H1 (cell line): ENCODE measurements around the gene KIF26A. TPM values are rescaled to one million over a fixed set of nuclear protein-coding genes. Genes with fewer than 3 reads are reported as not detected.

Experiments
- CTCF ChIA-PET: fragments of 300-600 bp; sonication (Branson Sonifier 250); formaldehyde crosslinking; loops from one replicate; lab custom pipeline; 2021; ENCODE audit not compliant: partially characterized antibody; lab: Charles Lee
- POLR2A ChIA-PET: fragments of 300-600 bp; sonication (Branson Sonifier 250); formaldehyde crosslinking; loops from one replicate; lab custom pipeline; 2021; ENCODE audit warnings: inconsistent platforms; ENCODE audit not compliant: partially characterized antibody; lab: Charles Lee
- DNase-seq, 2 experiments: peaks; one replicate each; pipeline versions ENCODE4 v3.0.0 to v3.0.0-alpha.2; 2010 to 2022; ENCODE audit warnings: low spot score in 2 of 2, low read depth in 1 of 2, mixed read lengths in 1 of 2
- FAIRE-seq: peaks from 2 replicates; lab custom pipeline; 2011; peaks lifted over from hg19 to GRCh38; lab: Jason Lieb, UNC
- H2AFZ ChIP-seq: 2 replicates; pipeline ENCODE4 v1.8.1; 2012; ENCODE audit warnings: low read length, inconsistent platforms
- H2AK5ac ChIP-seq: 2 replicates; pipeline ENCODE4 v1.6.1; 2013; ENCODE audit warnings: low read depth, low read length
- H2BK120ac ChIP-seq: replicated peaks from 2 replicates; pipeline ENCODE3; 2013; ENCODE audit warnings: low read depth, low read length, inconsistent platforms
- H2BK12ac ChIP-seq: 2 replicates; pipeline ENCODE4 v1.6.1; 2013; ENCODE audit warnings: low read depth, low read length
- H2BK15ac ChIP-seq: 2 replicates; pipeline ENCODE4 v1.6.1; 2013; ENCODE audit warnings: low read length
- H2BK20ac ChIP-seq: 2 replicates; pipeline ENCODE4 v1.6.1; 2013; ENCODE audit warnings: low read length
- H2BK5ac ChIP-seq: 2 replicates; pipeline ENCODE4 v1.6.1; 2013; ENCODE audit warnings: low read depth, low read length
- H3K14ac ChIP-seq: 2 replicates; pipeline ENCODE4 v1.6.1; 2013; ENCODE audit warnings: inconsistent platforms; ENCODE audit not compliant: insufficient read length
- H3K18ac ChIP-seq: 2 replicates; pipeline ENCODE4 v1.6.1; 2013; ENCODE audit warnings: low read length; ENCODE audit errors: extremely low read depth
- H3K23ac ChIP-seq: 2 replicates; pipeline ENCODE4 v1.6.1; 2013; ENCODE audit warnings: inconsistent platforms; ENCODE audit not compliant: insufficient read length
- H3K23me2 ChIP-seq: 2 replicates; pipeline ENCODE4 v1.6.1; 2013; ENCODE audit warnings: low read depth, low read length
- H3K27ac ChIP-seq: 2 replicates; pipeline ENCODE4 v1.6.1; 2011; ENCODE audit warnings: low read depth, low read length, inconsistent platforms
- H3K27me3 ChIP-seq, 4 experiments: replicated peaks in 1 of 4; 1 replicate in 1 of 4; 2 replicates in 3 of 4; pipeline versions ENCODE4 v1.6.1 to v1.8.1; 2011 to 2013; ENCODE audit warnings: low read length in 3 of 4, mild to moderate bottlenecking in 3 of 4, inconsistent platforms in 2 of 4, mixed read lengths in 2 of 4, moderate library complexity in 1 of 4; ENCODE audit not compliant: control insufficient read depth in 3 of 4, insufficient read depth in 3 of 4; ENCODE audit errors: extremely low read depth in 1 of 4
- H3K36me3 ChIP-seq, 4 experiments: 2 replicates each; pipeline versions ENCODE4 v1.6.1 to v1.8.1; 2011 to 2013; ENCODE audit warnings: mild to moderate bottlenecking in 4 of 4, low read length in 3 of 4, moderate library complexity in 2 of 4, control low read depth in 1 of 4, inconsistent platforms in 1 of 4; ENCODE audit not compliant: insufficient read depth in 4 of 4, control insufficient read depth in 2 of 4
- H3K4ac ChIP-seq: replicated peaks from 2 replicates; pipeline ENCODE3; 2013; ENCODE audit warnings: low read length, low read depth, mixed read lengths, inconsistent platforms; ENCODE audit not compliant: insufficient read length
- H3K4me1 ChIP-seq, 4 experiments: replicated peaks in 1 of 4; 1 replicate in 1 of 4; 2 replicates in 3 of 4; pipeline versions ENCODE4 v1.6.1 to v1.8.1; 2011 to 2013; ENCODE audit warnings: low read length in 3 of 4, inconsistent platforms in 2 of 4, mixed read lengths in 1 of 4; ENCODE audit not compliant: insufficient read depth in 4 of 4, control insufficient read depth in 3 of 4
- H3K4me2 ChIP-seq, 2 experiments: 2 replicates each; pipeline versions ENCODE4 v1.6.1 to v1.8.1; 2011 to 2013; ENCODE audit warnings: low read depth in 2 of 2, low read length in 2 of 2, control low read depth in 1 of 2, inconsistent platforms in 1 of 2, mild to moderate bottlenecking in 1 of 2; ENCODE audit not compliant: insufficient read depth in 1 of 2
- H3K4me3 ChIP-seq, 4 experiments: fragments of 200-600, 300-600 bp in 1 of 4; sonication (generic), shearing (Covaris generic), sonication (Bioruptor Twin) in 1 of 4; 2 replicates each; pipeline versions ENCODE4 v1.5.1 to v1.8.1; 2011 to 2016; ENCODE audit warnings: low read length in 4 of 4, low read depth in 3 of 4, control low read depth in 2 of 4, inconsistent platforms in 2 of 4, mild to moderate bottlenecking in 2 of 4, mixed read lengths in 1 of 4, moderate library complexity in 1 of 4; ENCODE audit not compliant: insufficient read depth in 2 of 4; ENCODE audit errors: extremely low read depth in 1 of 4
- H3K56ac ChIP-seq: replicated peaks from 2 replicates; pipeline ENCODE3; 2013; ENCODE audit warnings: low read depth, mild to moderate bottlenecking, mixed read lengths, low read length, inconsistent platforms; ENCODE audit not compliant: insufficient read length
- H3K79me1 ChIP-seq: 2 replicates; pipeline ENCODE4 v1.6.1; 2013; ENCODE audit warnings: low read depth, low read length, control low read depth
- H3K79me2 ChIP-seq, 2 experiments: 2 replicates each; pipeline versions ENCODE4 v1.6.1 to v1.8.1; 2012 to 2013; ENCODE audit warnings: low read length in 2 of 2, mild to moderate bottlenecking in 2 of 2, inconsistent platforms in 1 of 2; ENCODE audit not compliant: insufficient read depth in 2 of 2, control insufficient read depth in 1 of 2
- H3K9ac ChIP-seq, 4 experiments: replicated peaks in 1 of 4; 1 replicate in 1 of 4; 2 replicates in 3 of 4; pipeline versions ENCODE4 v1.6.1 to v1.8.1; 2011 to 2013; ENCODE audit warnings: low read depth in 3 of 4, low read length in 3 of 4, control low read depth in 2 of 4, mild to moderate bottlenecking in 2 of 4, moderate library complexity in 2 of 4, inconsistent platforms in 1 of 4; ENCODE audit errors: extremely low read depth in 1 of 4
- H3K9me3 ChIP-seq, 2 experiments: 2 replicates each; pipeline versions ENCODE4 v1.6.1 to v1.8.1; 2012 to 2013; ENCODE audit warnings: mild to moderate bottlenecking in 2 of 2, moderate library complexity in 2 of 2, control low read depth in 1 of 2, inconsistent platforms in 1 of 2, low read depth in 1 of 2, low read length in 1 of 2, mixed read lengths in 1 of 2; ENCODE audit not compliant: insufficient read depth in 2 of 2
- H4K20me1 ChIP-seq, 2 experiments: replicated peaks in 1 of 2; 2 replicates each; pipeline versions ENCODE3 to v1.8.1; 2011 to 2013; ENCODE audit warnings: inconsistent platforms in 2 of 2, low read length in 2 of 2, mild to moderate bottlenecking in 1 of 2; ENCODE audit not compliant: insufficient read depth in 2 of 2, control insufficient read depth in 1 of 2
- H4K5ac ChIP-seq: 2 replicates; pipeline ENCODE4 v1.6.1; 2013; ENCODE audit warnings: low read length, low read depth, mixed read lengths, inconsistent platforms; ENCODE audit not compliant: insufficient read length
- H4K8ac ChIP-seq: 2 replicates; pipeline ENCODE4 v1.8.0; 2013; ENCODE audit warnings: mild to moderate bottlenecking, moderate library complexity, low read length, inconsistent platforms; ENCODE audit not compliant: insufficient read depth; ENCODE audit errors: extremely low read depth
- H4K91ac ChIP-seq: replicated peaks from 2 replicates; pipeline ENCODE3; 2013; ENCODE audit warnings: low read length, mixed read lengths, inconsistent platforms; ENCODE audit not compliant: insufficient read length
- CTCF ChIP-seq, 3 experiments: IDR thresholded peaks; 1 replicate in 2 of 3; 2 replicates in 1 of 3; pipeline versions ENCODE4 v1.5.1 to v1.6.1; 2011; ENCODE audit warnings: low read length in 3 of 3, mild to moderate bottlenecking in 3 of 3, inconsistent platforms in 2 of 3, low read depth in 1 of 3, moderate library complexity in 1 of 3; ENCODE audit not compliant: insufficient read depth in 1 of 3; ENCODE audit errors: control extremely low read depth in 1 of 3
- EGR1 ChIP-seq: IDR thresholded peaks from 2 replicates; pipeline ENCODE4 v1.6.1; 2011; ENCODE audit warnings: low read depth, low read length, borderline replicate concordance
- EP300 ChIP-seq, 2 experiments: IDR thresholded peaks; 1 replicate in 1 of 2; 2 replicates in 1 of 2; pipeline ENCODE4 v1.6.1; 2011 to 2012; ENCODE audit warnings: low read depth in 2 of 2, low read length in 2 of 2, mild to moderate bottlenecking in 2 of 2, borderline replicate concordance in 1 of 2, inconsistent platforms in 1 of 2, moderate library complexity in 1 of 2
- GTF2F1 ChIP-seq: IDR thresholded peaks from 2 replicates; pipeline ENCODE4 v1.6.1; 2012; ENCODE audit warnings: low read depth, low read length, improper control_type of control experiment, borderline replicate concordance
- MAX ChIP-seq: IDR thresholded peaks from 2 replicates; pipeline ENCODE4 v1.6.1; 2012; ENCODE audit warnings: inconsistent platforms
- RFX5 ChIP-seq: IDR thresholded peaks from 2 replicates; pipeline ENCODE4 v1.6.1; 2011; ENCODE audit warnings: low read depth, low read length, improper control_type of control experiment, borderline replicate concordance
- SIRT6 ChIP-seq: IDR thresholded peaks from one replicate; pipeline ENCODE4 v1.7.1; 2012; ENCODE audit warnings: low read length, inconsistent platforms
- SP1 ChIP-seq: IDR thresholded peaks from 2 replicates; pipeline ENCODE4 v1.6.1; 2011; ENCODE audit warnings: low read depth, low read length
- TAF1 ChIP-seq: IDR thresholded peaks from 2 replicates; pipeline ENCODE4 v1.6.1; 2011; ENCODE audit warnings: mild to moderate bottlenecking, low read depth, low read length
- WGBS, 2 experiments: shearing (Covaris generic) in 1 of 2; methylation state at CpG; one replicate each; pipeline versions ENCODE4 v1.1.6 to v1.1.7; 2013 to 2015; ENCODE audit warnings: low lambda C conversion rate in 2 of 2, mixed read lengths in 2 of 2, inconsistent platforms in 1 of 2, low coverage in 1 of 2, missing lambda C conversion rate in 1 of 2; ENCODE audit not compliant: insufficient replicate concordance in 2 of 2, insufficient coverage in 1 of 2, insufficient read length in 1 of 2; ENCODE audit errors: extremely low coverage in 1 of 2, missing lambda C conversion rate in 1 of 2; 5-methylcytosine and 5-hydroxymethylcytosine counted together
- polyA plus RNA-seq, 7 experiments: library from polyadenylated mRNA; depleted of rRNA in 3 of 7; stranded (reverse) in 5 of 7; unstranded in 2 of 7; fragments of >200 nt in 5 of 7; fragments of 200-250 nt in 2 of 7; gene quantifications; 1 replicate in 5 of 7; 2 replicates in 1 of 7; 4 replicates in 1 of 7; pipeline versions ENCODE4 v1.2.1 to v1.2.3, GENCODE V29; 2011 to 2013; ENCODE audit warnings: missing spikeins in 2 of 7, mixed read lengths in 2 of 7
- total RNA-seq: library from RNA; stranded (reverse); fragmentation: NEBNext Ultra II Directional; extraction: Animal tissue kit (Norgen Biotek cat#: 25700); gene quantifications from 2 replicates; pipeline ENCODE4 v1.2.1, GENCODE V29; 2021

The KIF26A gene
- total and polyA plus RNA-seq, 2 of the 8 experiments (the other 6 are each of a cell fraction or from before 2014, with no cell fraction given) = 11.5 to 41.6 TPM

- ChIA-PET POLR2A (interaction anchor here (1.0 to 1.2 kb wide), 3 partner anchors 10 to 32 kb away, joined by 3 to 4 read pairs (median 3); no protein-coding TSS in a partner anchor), CTCF (interaction anchor here (0.9 to 2.7 kb wide), 9 partner anchors 10 to 412 kb away, joined by 3 to 9 read pairs (median 4); no protein-coding TSS in a partner anchor)
- 0 out of 2 replicates have a peak overlapping the region, but pooled peaks have one; percentile 38 for H3K18ac ChIP-seq
- 0 out of 2 replicates have a peak overlapping the region, but pooled peaks have one; percentile 75 for H2BK5ac ChIP-seq
- no peaks in the 10 kb centered on the region for H3K9me3 ChIP-seq
- H3K56ac ChIP-seq = no peak overlapping the region
- H3K27me3 ChIP-seq = no peaks in the 10 kb centered on the region
- 0 out of 2 replicates have a peak overlapping the region, but pooled peaks have one; percentile 60 for H2BK12ac ChIP-seq
- no peak overlapping the region for H3K14ac ChIP-seq
- H2AK5ac ChIP-seq = no peak overlapping the region
- peaks cover 6 to 60% of the 10 kb centered on the region in 2 experiments; a peak in 3 of 4 replicates for H3K79me2 ChIP-seq
- no peak overlapping the region for H3K4me3 ChIP-seq
- 87% methylated on average over 23 of the region's 34 CpGs; no CpG with 5 or more reads in 1 of the 2 experiments for WGBS, 2 experiments
- no peak overlapping the region for H2BK120ac ChIP-seq
- no peak overlapping the region for H3K4me2 ChIP-seq
- peaks cover 0 to 39% (median 31%) of the 10 kb centered on the region in 4 experiments; a peak in 6 of 7 replicates for H3K4me1 ChIP-seq
- peaks cover 8 to 23% of the 10 kb centered on the region in 2 experiments for H4K20me1 ChIP-seq
- H2AFZ ChIP-seq = no peak overlapping the region
- H3K36me3 ChIP-seq = peaks cover 0 to 13% (median 9%) of the 10 kb centered on the region in 4 experiments; a peak in 4 of 8 replicates
- no peak overlapping the region for H3K23ac ChIP-seq
- H3K79me1 ChIP-seq = peaks cover 41% of the 10 kb centered on the region
- no peak overlapping the region for H3K9ac ChIP-seq
- no peaks in the 10 kb centered on the region; the same call in 1 of the 2 replicates for H3K23me2 ChIP-seq
- H4K5ac ChIP-seq = no peak overlapping the region
- no peak overlapping the region for H2BK20ac ChIP-seq
- FAIRE-seq (no peak), DNase-seq (no peak)
- no peak overlapping the region for H3K4ac ChIP-seq
- no peak overlapping the region for H3K27ac ChIP-seq
- no peak overlapping the region for H2BK15ac ChIP-seq
- peak overlapping the region; percentile 44 for H4K91ac ChIP-seq
- peak overlapping the region; percentile 76 for H4K8ac ChIP-seq
- TF ChIP-seq GTF2F1 (no peak), RFX5 (no peak), TAF1 (no peak), CTCF (IDR thresholded peaks at IDR 0.05; ENCODE audit: control extremely low read depth in 1 of 3, insufficient read depth in 1 of 3, low read depth in 1 of 3, low read length in 3 of 3) (no peak), EP300 (IDR thresholded peaks at IDR 0.05; ENCODE audit: borderline replicate concordance in 1 of 2, low read depth in 2 of 2, low read length in 2 of 2) (no peak), SP1 (no peak), MAX (no peak), EGR1 (no peak), SIRT6 (no peak)
Measured at GRCh38 chr14:104151566-104152245, 13.3 kb downstream of the KIF26A start.
